IPS DF 6.9 (cell line): ENCODE data around the gene HHAT.

ENCODE experiments used
- DNase-seq: peaks from one replicate; pipeline ENCODE4 v3.0.0-alpha.2; 2013; ENCODE audit warnings: low read depth, low spot score
- H3K27ac ChIP-seq: one replicate; pipeline ENCODE4 v1.5.1; 2013; ENCODE audit warnings: low read length, control low read depth
- H3K27me3 ChIP-seq: 2 replicates; pipeline ENCODE4 v1.6.1; 2013; ENCODE audit warnings: mild to moderate bottlenecking, low read length; ENCODE audit not compliant: control insufficient read depth, insufficient read depth
- H3K36me3 ChIP-seq: 2 replicates; pipeline ENCODE4 v1.6.1; 2013; ENCODE audit warnings: low read length; ENCODE audit not compliant: control insufficient read depth, insufficient read depth
- H3K4me1 ChIP-seq: 2 replicates; pipeline ENCODE4 v1.6.1; 2013; ENCODE audit warnings: low read length; ENCODE audit not compliant: control insufficient read depth, insufficient read depth
- H3K4me3 ChIP-seq: 2 replicates; pipeline ENCODE4 v1.5.1; 2013; ENCODE audit warnings: mild to moderate bottlenecking, low read length
- H3K9me3 ChIP-seq: 2 replicates; pipeline ENCODE4 v1.6.1; 2013; ENCODE audit warnings: low read length, inconsistent platforms; ENCODE audit not compliant: control insufficient read depth, insufficient read depth
- WGBS: extraction: QIAGEN DNeasy Blood & Tissue Kit; methylation state at CpG from one replicate; pipeline ENCODE4 v1.1.7; 2013; ENCODE audit warnings: mixed read lengths, missing lambda C conversion rate; ENCODE audit not compliant: insufficient read length, insufficient coverage; 5-methylcytosine and 5-hydroxymethylcytosine counted together

HHAT gene

GRCh38 chr1:210531475-210532222, 202.9 kb downstream of the HHAT start:
- no peak overlapping the region for H3K27ac ChIP-seq
- no CpG with 5 or more reads among the region's 3 CpGs for WGBS
- no peaks in the 10 kb centered on the region for H3K9me3 ChIP-seq
- peaks cover 2% of the 10 kb centered on the region; the same call in 1 of the 2 replicates for H3K4me1 ChIP-seq
- no peaks in the 10 kb centered on the region for H3K36me3 ChIP-seq
- no peak overlapping the region for H3K4me3 ChIP-seq
- no peak for DNase-seq
- no peaks in the 10 kb centered on the region for H3K27me3 ChIP-seq

- no peaks in the 10 kb centered on the region for H3K9me3 ChIP-seq
- peaks cover 2% of the 10 kb centered on the region; the same call in 1 of the 2 replicates for H3K4me1 ChIP-seq
- no CpG with 5 or more reads among the region's 1 CpG for WGBS
- no peaks in the 10 kb centered on the region for H3K36me3 ChIP-seq
- H3K4me3 ChIP-seq, result no peak overlapping the region
- DNase-seq, result no peak
- H3K27me3 ChIP-seq, result no peaks in the 10 kb centered on the region
- H3K27ac ChIP-seq, result no peak overlapping the region
Measured at GRCh38 chr1:210532223-210532598, 203.5 kb downstream of the HHAT start.

DNA sequence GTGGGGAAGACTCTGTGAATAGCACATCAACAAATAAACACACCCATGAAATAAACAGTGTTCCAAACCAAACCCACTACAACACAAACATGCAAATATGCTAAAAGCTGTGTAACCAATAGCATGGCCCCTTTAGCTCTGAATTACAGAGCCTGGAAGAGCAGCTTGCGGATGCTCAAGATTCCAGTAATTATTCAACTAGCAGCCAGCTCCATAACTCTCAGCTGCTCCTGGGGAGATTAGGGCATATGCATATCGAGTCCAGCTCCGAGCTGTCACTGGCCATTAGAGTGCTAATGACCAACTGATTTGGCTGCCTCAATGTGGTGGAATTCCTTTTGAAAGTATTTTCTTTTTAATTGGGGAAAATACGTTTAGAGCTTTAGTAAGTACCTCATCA, 207.1 kb downstream of the HHAT start:
- Histone ChIP-seq H3K9me3 (no peaks in the 10 kb centered on the region), H3K4me3 (no peak overlapping the region), H3K27ac (no peak overlapping the region), H3K4me1 (peaks cover 3% of the 10 kb centered on the region; the same call in 1 of the 2 replicates), H3K36me3 (no peaks in the 10 kb centered on the region), H3K27me3 (no peaks in the 10 kb centered on the region)
- DNase-seq, result no peak
- WGBS, result no CpG with 5 or more reads among the region's 4 CpGs

DNA sequence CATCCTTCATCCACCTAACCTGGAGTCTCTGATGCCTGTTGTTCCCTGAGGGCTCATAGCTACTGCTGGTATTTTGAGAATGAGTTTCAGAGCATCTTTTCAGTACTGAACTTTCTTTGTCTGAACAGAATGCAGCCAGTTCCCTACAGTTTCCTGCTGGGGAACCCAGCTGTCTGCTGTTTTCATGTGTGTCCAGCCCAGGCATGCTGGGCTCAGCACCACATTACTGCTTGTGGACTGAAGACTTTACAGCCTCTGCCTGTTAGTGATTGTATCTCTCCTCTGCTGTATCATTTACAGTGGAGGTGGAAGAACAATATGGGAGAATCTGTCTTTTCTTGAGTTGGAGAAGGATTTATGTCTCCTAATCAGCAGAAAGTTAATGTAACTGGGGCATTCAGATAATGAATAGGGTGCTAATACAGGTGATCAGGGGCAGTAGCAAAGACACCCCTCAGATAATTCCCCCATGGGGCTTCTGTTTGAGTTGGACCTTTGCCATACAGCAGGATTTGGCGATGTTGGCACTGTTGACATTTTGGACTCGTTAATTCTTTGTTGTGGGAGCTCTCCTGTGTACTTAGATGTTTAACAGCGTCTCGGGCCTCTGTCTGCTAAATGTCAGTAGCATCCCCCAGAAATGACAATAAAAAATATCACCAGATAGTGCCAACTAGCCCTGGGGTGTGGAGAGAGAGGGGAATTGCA, 207.7 kb downstream of the HHAT start:
- Histone ChIP-seq H3K4me1 (peaks cover 3% of the 10 kb centered on the region; the same call in 1 of the 2 replicates), H3K27ac (no peak overlapping the region), H3K27me3 (no peaks in the 10 kb centered on the region), H3K36me3 (no peaks in the 10 kb centered on the region), H3K4me3 (no peak overlapping the region), H3K9me3 (no peaks in the 10 kb centered on the region)
- no peak for DNase-seq
- no CpG with 5 or more reads among the region's 4 CpGs for WGBS

GRCh38 chr1:210540288-210540687, 211.6 kb downstream of the HHAT start:
- no peak overlapping the region for H3K27ac ChIP-seq
- no peak overlapping the region for H3K4me3 ChIP-seq
- no peaks in the 10 kb centered on the region for H3K27me3 ChIP-seq
- H3K4me1 ChIP-seq, result peaks cover 7% of the 10 kb centered on the region; the same call in 1 of the 2 replicates
- H3K9me3 ChIP-seq, result no peaks in the 10 kb centered on the region
- no peaks in the 10 kb centered on the region for H3K36me3 ChIP-seq
- no CpG with 5 or more reads among the region's 3 CpGs for WGBS
- DNase-seq, result no peak

- H3K27me3 ChIP-seq, result no peaks in the 10 kb centered on the region
- no peak for DNase-seq
- no peaks in the 10 kb centered on the region for H3K9me3 ChIP-seq
- no peak overlapping the region for H3K4me3 ChIP-seq
- no peaks in the 10 kb centered on the region for H3K36me3 ChIP-seq
- no peak overlapping the region for H3K27ac ChIP-seq
- H3K4me1 ChIP-seq, result peaks cover 5% of the 10 kb centered on the region; the same call in 1 of the 2 replicates
- WGBS, result no CpG with 5 or more reads among the region's 6 CpGs
Measured at GRCh38 chr1:210541680-210542358, 213.1 kb downstream of the HHAT start.

- DNase-seq, result no peak
- Histone ChIP-seq H3K27me3 (no peaks in the 10 kb centered on the region), H3K4me1 (no peaks in the 10 kb centered on the region), H3K4me3 (no peak overlapping the region), H3K9me3 (no peaks in the 10 kb centered on the region), H3K36me3 (no peaks in the 10 kb centered on the region), H3K27ac (no peak overlapping the region)
- WGBS, result no CpG with 5 or more reads among the region's 5 CpGs
Measured at GRCh38 chr1:210551899-210552298, 223.2 kb downstream of the HHAT start.

- no CpG with 5 or more reads among the region's 5 CpGs for WGBS
- Histone ChIP-seq H3K27ac (no peak overlapping the region), H3K4me3 (no peak overlapping the region), H3K27me3 (no peaks in the 10 kb centered on the region), H3K4me1 (no peaks in the 10 kb centered on the region), H3K9me3 (no peaks in the 10 kb centered on the region), H3K36me3 (no peaks in the 10 kb centered on the region)
- no peak for DNase-seq
Measured at GRCh38 chr1:210553711-210554110, 225.0 kb downstream of the HHAT start.

- no peak for DNase-seq
- Histone ChIP-seq H3K27me3 (no peaks in the 10 kb centered on the region), H3K36me3 (no peaks in the 10 kb centered on the region), H3K4me3 (no peak overlapping the region), H3K4me1 (no peaks in the 10 kb centered on the region), H3K9me3 (no peaks in the 10 kb centered on the region), H3K27ac (no peak overlapping the region)
- no CpG with 5 or more reads among the region's 5 CpGs for WGBS
Measured at GRCh38 chr1:210554382-210554781, 225.7 kb downstream of the HHAT start.

GRCh38 chr1:210556475-210556874, 227.8 kb downstream of the HHAT start:
- no peaks in the 10 kb centered on the region for H3K4me1 ChIP-seq
- DNase-seq, result no peak
- H3K27ac ChIP-seq, result no peak overlapping the region
- H3K36me3 ChIP-seq, result no peaks in the 10 kb centered on the region
- H3K9me3 ChIP-seq, result no peaks in the 10 kb centered on the region
- no CpG with 5 or more reads among the region's 1 CpG for WGBS
- H3K27me3 ChIP-seq, result no peaks in the 10 kb centered on the region
- no peak overlapping the region for H3K4me3 ChIP-seq
